Measurements from ENCODE around the gene ADK. TPM values are rescaled to one million over a fixed set of nuclear protein-coding genes. Genes with fewer than 3 reads are reported as not detected.
"Not testable (repeated sequence)": the region's sequence is repeated elsewhere in the genome, so short reads cannot be mapped to it uniquely, and the experiment has no call there.

Gene ADK
- total RNA-seq, 2 donors from 2014 or later: 14.4 to 24.3 TPM

DNA sequence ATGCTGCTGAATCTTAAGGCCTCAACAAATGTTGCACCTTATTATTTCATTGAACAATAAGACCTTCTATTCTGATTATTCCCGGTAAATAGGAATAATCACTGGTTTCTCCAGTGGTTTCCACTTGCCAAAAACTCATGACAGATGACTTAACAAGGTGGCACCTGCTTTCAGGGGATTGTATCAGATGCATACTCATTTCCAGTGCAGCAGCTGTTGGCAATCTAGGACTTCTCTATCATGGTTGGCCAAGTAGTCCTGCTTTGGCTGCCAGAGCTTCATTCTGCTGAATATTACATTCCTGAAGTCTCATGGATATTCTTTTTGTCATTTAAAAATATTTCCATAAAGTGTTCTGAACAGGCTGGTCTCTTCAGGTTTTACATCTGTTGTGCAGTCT, 193.3 kb downstream of the ADK start:
- no peaks in the 10 kb centered on the region for H3K4me1 ChIP-seq (ENCODE audit: control insufficient read depth in 1 of 2, low read depth in 2 of 2)
- TF ChIP-seq CTCF (IDR thresholded peaks at IDR 0.05): no peak
- H3K27me3 ChIP-seq (replicated peaks; ENCODE audit: insufficient read depth): no peaks in the 10 kb centered on the region
- no peak for ATAC-seq (ENCODE audit: insufficient number of reproducible peaks, low FRiP score, low read depth)
- peaks cover 10% of the 10 kb centered on the region for H3K9me3 ChIP-seq
- H3K4me3 ChIP-seq: no peak overlapping the region
- no peak overlapping the region for H3K27ac ChIP-seq
- H3K36me3 ChIP-seq: no peaks in the 10 kb centered on the region
- DNase-seq (ENCODE audit: low spot score): no peak

DNA sequence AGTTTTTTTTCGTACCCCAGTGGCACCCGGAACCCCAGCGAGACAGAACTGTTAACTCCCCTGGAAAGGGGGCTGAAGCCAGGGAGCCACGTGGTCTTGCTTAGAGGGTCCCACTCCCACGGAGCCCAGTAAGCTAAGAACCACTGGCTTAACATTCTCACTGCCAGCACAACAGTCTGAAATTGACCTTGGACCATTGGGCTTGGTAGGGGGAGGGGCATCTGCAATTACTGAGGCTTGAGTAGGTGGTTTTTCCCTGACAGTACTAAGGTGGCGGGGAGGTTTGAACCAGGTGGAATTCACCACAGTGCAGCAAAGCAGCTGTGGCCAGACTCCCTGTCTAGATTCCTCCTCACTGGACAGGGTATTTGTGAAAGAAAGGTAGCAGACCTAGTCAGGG, 196.5 kb downstream of the ADK start:
- no peak for DNase-seq (ENCODE audit: low spot score)
- no peaks in the 10 kb centered on the region for H3K27me3 ChIP-seq (replicated peaks; ENCODE audit: insufficient read depth)
- no peaks in the 10 kb centered on the region for H3K4me1 ChIP-seq (ENCODE audit: control insufficient read depth in 1 of 2, low read depth in 2 of 2)
- no peak for ATAC-seq (ENCODE audit: insufficient number of reproducible peaks, low FRiP score, low read depth)
- no peak overlapping the region for H3K27ac ChIP-seq
- no peak overlapping the region for H3K4me3 ChIP-seq
- no peaks in the 10 kb centered on the region for H3K36me3 ChIP-seq
- peaks cover 10% of the 10 kb centered on the region for H3K9me3 ChIP-seq
- TF ChIP-seq CTCF (IDR thresholded peaks at IDR 0.05): no peak

GRCh38 chr10:74353021-74353420, 202.0 kb downstream of the ADK start:
- not testable (repeated sequence) for H3K27me3 ChIP-seq (replicated peaks; ENCODE audit: insufficient read depth); ATAC-seq (ENCODE audit: insufficient number of reproducible peaks, low FRiP score, low read depth); H3K4me3 ChIP-seq; H3K4me1 ChIP-seq (ENCODE audit: control insufficient read depth in 1 of 2, low read depth in 2 of 2); H3K36me3 ChIP-seq; H3K27ac ChIP-seq; H3K9me3 ChIP-seq; DNase-seq (ENCODE audit: low spot score)

DNA sequence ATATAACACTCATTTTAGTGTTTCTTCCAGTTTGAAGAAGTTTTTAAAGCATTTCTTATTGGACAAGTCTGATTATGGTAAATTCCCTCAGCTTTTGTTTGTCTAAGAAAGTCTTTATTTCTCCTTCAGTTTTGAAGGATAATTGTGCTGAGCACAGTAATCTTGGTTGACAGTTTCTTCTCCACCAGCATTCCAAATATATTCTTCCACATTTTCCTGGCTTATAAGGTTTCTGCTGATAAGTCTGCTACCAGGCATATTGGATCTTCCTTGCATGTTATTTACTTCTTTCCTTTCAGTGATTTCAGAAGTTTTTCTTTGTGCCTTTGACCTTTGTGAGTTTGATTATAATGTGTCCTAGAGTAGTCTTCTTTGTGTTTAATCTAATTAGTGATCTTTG, 210.7 kb downstream of the ADK start:
- Histone ChIP-seq H3K36me3 (no peaks in the 10 kb centered on the region), H3K4me1 (ENCODE audit: control insufficient read depth in 1 of 2, low read depth in 2 of 2) (no peaks in the 10 kb centered on the region), H3K27ac (no peak overlapping the region), H3K27me3 (replicated peaks; ENCODE audit: insufficient read depth) (no peaks in the 10 kb centered on the region), H3K9me3 (peaks cover 24% of the 10 kb centered on the region), H3K4me3 (no peak overlapping the region)
- no peak for DNase-seq (ENCODE audit: low spot score)
- ATAC-seq (ENCODE audit: insufficient number of reproducible peaks, low FRiP score, low read depth): no peak
- no peak for TF ChIP-seq CTCF (IDR thresholded peaks at IDR 0.05)

GRCh38 chr10:74363727-74364126, 212.7 kb downstream of the ADK start:
- H3K27me3 ChIP-seq (replicated peaks; ENCODE audit: insufficient read depth): no peaks in the 10 kb centered on the region
- no peak overlapping the region for H3K4me3 ChIP-seq
- DNase-seq (ENCODE audit: low spot score) (no peak), ATAC-seq (ENCODE audit: insufficient number of reproducible peaks, low FRiP score, low read depth) (no peak)
- no peaks in the 10 kb centered on the region for H3K4me1 ChIP-seq (ENCODE audit: control insufficient read depth in 1 of 2, low read depth in 2 of 2)
- H3K27ac ChIP-seq: no peak overlapping the region
- peaks cover 24% of the 10 kb centered on the region for H3K9me3 ChIP-seq
- no peaks in the 10 kb centered on the region for H3K36me3 ChIP-seq
- TF ChIP-seq CTCF (IDR thresholded peaks at IDR 0.05): no peak

DNA sequence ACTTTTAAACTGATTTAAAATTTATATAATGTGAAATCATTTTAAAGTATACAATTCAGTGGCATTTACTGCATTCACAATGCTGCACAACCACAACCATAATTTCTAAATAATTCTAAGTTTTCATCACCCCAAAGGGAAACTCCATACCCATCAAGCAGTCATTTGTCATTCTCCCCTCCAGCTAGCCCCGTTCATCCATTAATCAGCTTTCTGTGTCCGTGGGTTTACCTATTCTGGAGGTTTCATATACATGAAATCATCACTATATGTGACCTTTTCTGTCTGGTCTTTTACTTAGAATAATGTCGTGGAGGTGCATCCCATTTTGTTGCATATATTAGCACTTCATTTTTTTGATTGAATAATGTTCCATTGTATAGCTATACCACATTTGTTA, 214.1 kb downstream of the ADK start:
- ATAC-seq (ENCODE audit: insufficient number of reproducible peaks, low FRiP score, low read depth) (no peak), DNase-seq (ENCODE audit: low spot score) (no peak)
- Histone ChIP-seq H3K27ac (no peak overlapping the region), H3K4me3 (no peak overlapping the region), H3K27me3 (replicated peaks; ENCODE audit: insufficient read depth) (no peaks in the 10 kb centered on the region), H3K36me3 (no peaks in the 10 kb centered on the region), H3K4me1 (ENCODE audit: control insufficient read depth in 1 of 2, low read depth in 2 of 2) (no peaks in the 10 kb centered on the region), H3K9me3 (peaks cover 16% of the 10 kb centered on the region)
- no peak for TF ChIP-seq CTCF (IDR thresholded peaks at IDR 0.05)

Data from thoracic aorta (tissue), 2 donors.